GM21737 (cell line): ENCODE data around the gene TLCD2.
"Not testable (repeated sequence)": the region's sequence is repeated elsewhere in the genome, so short reads cannot be mapped to it uniquely, and the experiment has no call there.

ENCODE experiments used
- ATAC-seq: cut with Tn5 transposase; IDR thresholded peaks from one replicate; pipeline ENCODE4 v1.9.1; 2021; ENCODE audit warnings: mild to moderate bottlenecking, moderate library complexity; ENCODE audit not compliant: unreplicated experiment

The TLCD2 gene

GRCh38 chr17:1718362-1719165 lies 8.4 kb upstream of the TLCD2 start:
- ATAC-seq = no peak

GRCh38 chr17:1716912-1717695 lies 6.9 kb upstream of the TLCD2 start:
- peak; percentile 38 for ATAC-seq

DNA sequence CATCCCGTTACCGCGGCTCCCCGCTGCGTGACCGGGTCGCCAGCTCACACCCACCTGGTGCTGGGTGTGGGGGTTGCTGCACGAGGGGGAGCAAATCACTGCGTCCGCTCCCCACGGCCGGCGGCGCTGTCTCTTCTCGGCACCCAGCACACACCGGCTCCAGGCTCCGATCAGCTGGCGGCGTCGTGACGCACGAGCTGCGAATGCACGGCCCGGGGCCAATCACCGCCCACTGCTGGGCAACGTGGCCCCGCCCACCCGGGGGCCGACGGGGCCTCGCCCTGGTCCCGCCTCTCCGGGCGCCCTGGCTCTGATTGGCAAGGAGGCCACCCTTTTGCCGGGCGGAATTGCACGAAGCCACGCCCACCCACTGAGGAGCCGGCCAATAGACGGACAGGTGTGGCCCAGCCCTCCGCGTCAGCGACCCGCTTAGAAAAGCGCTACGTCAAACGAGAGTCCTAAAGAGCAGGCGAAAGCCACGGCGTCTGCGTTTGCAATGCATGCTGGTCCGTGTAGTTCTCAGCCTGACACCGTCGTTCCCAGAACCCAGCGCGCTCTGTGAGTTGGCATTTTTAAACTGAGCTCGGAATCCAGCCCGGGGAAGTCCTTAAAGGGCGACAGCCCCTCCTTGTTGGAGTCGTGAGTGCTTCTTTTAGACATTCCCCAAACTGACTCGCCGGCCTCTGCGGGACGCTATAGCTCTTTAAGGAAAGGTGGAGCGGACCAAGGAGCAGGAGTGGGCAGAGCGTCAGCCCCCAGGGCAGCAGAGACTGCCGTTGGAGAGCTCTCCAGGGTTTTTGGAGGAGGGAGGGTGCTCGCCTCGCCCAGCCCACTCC lies 6.1 kb upstream of the TLCD2 start:
- peak; percentile 72 for ATAC-seq

- ATAC-seq = no peak
Measured at GRCh38 chr17:1715803-1716075, 5.6 kb upstream of the TLCD2 start.

- ATAC-seq = no peak
Measured at GRCh38 chr17:1714980-1715802, 5.0 kb upstream of the TLCD2 start.

- ATAC-seq = no peak
Measured at GRCh38 chr17:1714427-1714979, 4.3 kb upstream of the TLCD2 start.

- no peak for ATAC-seq
Measured at GRCh38 chr17:1713878-1714426, 3.8 kb upstream of the TLCD2 start.

DNA sequence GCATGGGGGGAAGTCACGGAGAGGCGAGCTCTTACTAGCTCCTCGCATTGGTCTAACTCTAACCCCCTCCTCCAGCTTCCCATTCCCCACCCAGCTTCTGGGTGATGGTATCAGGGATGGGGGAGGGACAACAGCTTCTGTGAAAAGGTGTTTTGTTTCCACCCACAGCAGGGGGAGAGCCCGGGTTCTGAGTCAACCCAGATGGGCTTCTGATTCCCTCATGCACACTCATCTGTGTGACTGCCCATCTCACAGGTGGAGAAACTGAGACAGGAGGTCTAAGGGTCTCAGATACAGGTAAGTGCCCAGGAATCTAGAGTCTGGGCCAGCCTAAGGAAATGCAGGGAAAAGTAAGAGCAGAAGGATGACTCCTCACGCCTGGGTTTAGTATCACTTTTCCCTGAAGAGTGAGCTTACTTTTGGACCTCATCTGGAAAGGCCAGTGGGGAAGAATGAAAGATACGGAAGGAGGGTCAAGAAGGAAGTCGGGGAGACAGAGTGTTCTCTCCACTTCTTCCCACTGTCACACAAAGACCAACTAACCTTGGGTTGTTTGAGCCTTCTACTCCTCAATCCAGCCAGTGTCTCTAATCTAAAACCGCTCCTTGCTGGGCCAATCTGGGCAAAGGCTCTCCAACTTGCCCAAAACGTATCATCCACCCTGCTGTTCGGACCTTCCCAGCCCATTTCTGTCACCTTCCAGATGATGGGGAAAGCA lies 3.1 kb upstream of the TLCD2 start:
- no peak for ATAC-seq

DNA sequence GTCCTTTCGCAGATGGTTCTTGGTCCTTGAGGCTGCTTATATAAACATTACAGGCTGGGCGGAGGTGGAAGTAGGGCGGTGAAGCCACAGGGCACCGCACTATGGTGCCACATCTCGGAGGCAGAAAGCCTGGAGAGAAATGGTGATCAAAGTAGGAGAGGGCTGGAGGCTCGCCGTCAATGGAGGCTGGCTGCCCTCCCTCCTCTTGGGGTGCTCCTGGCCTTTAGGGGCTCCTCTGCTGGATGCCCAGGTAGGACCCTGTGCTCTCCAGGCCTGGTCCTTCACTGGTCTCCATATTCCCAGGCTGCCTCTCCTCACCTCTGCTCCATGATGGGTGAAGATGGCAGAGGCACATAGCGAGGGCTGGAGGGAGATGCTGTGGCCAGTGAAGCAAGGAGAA lies 2.1 kb upstream of the TLCD2 start:
- no peak for ATAC-seq

DNA sequence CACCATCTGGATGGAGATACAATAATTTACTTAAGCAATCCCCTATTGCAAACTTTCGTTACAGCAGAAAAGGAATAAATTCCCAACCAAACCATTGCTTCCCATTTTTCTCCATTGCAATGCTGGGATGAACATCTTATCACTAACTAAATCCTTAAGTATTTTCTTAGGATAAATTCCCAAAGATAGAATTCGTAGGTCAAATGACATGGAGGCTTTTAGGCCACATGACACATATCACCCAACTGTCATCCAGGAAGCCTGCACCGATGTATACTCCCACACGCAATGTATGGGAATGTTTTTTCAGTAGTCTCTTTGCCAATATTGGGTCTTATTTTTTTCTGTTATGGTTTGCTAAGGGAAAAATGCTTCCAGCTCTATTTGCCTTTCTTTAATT lies 1.6 kb upstream of the TLCD2 start:
- no peak for ATAC-seq

DNA sequence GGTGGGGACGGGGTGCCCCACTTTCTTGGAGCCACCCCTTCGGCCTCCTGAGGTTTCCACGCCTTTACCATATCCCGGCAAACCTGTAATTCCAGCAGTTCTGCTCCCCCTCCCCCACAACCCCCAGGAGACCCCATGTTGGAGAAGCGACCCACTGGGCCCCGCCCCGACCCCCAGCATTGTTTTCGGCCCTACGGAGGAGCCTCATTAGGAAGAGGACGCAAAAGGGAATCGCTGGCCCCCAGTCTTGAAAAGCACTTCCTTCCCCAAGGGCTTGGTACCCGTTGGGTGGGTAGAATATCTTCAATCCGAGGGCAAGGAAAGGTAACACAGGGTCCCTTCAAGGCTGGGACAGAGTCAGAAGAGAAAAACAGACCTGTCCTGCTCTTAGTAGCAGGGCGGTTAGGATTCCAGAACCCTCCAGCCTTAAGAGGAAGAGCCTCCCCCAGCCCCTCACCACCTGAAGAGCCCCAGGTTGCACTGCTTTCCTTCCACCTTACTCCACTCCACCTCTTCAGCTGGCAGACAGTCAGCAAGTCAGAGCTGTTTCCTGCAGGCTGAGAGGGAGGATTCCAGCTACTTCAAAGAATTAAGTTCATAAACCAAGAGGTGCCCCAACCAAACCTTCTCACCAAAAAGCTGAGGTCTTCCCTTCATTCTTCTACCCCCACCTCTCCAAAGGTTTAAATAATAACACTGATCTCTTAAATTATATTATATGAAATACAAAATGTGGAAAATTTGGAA lies 803 bp upstream of the TLCD2 start:
- no peak for ATAC-seq

DNA sequence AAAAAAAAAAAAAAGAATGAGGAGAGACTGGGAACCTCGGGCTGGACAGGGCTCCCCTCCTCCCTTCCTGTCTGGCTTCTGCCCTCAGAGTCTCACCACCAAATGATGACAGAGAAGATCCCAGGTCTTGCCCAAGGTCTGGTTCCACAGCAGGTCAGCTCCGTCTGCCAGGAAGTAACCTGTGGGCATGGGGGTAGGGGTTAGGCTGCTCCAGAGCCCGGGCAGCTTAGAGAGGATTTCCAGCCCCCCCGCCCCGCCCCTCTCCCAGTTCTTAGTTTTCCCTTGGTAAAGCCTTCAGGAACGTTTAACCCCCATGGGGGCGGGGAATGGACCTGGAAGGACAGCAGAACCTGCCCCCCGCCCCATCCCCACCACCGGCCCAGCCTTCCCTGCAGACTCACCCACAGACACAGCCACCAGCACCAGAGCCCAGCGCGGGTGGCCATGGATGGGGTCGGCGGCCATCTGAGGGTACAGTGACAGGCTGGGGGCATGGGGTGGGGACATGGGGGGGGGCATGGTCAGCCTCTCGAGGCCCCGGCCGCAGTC lies 700 bp downstream of the TLCD2 start:
- no peak for ATAC-seq

DNA sequence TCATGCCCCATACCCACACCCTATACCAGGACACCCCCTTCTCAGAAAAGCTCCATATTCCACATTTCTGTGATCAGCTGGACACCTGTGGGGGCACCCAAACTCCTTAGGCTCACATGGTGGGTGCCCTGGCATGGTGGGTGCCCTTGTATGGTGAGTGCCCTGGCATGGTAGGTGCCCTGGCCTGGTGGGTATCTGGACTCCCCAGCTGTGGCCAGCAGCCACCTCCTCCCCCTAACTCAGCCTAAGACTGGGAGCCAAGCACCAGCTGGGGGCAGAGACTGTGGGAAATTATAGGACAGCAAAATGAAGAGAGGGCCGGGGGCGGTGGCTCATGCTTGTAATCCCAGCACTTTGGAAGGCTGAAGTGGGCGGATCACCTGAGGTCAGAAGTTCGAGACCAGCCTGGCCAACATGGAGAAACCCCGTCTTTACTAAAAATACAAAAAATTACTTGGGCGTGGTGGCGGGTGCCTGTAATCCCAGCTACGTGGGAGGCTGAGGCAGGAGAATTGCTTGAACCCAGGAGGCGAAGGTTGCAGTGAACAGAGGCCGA lies 1.3 kb downstream of the TLCD2 start:
- ATAC-seq = not testable (repeated sequence)

GRCh38 chr17:1707107-1707506 lies 3.1 kb downstream of the TLCD2 start:
- ATAC-seq = no peak

DNA sequence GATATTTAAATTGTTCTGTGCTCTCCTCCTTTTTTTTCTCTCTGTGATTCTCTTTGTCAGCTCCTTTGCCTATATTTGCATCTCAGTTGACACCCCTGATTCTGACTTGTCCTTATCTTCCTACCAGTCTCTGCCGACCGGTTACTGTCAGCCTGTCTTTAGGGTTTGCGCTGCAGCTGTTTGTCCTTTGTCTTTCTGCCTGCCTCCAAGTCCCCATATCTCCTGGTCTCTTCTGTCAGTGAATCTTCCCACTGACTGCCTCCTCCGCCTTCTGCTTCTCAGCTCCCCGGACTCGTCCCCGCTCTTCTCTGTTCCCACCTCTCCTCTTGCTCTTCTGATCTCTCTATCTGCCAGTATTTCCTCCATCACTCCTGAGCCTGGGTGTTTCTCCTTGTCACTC lies 5.2 kb downstream of the TLCD2 start:
- ATAC-seq = no peak

DNA sequence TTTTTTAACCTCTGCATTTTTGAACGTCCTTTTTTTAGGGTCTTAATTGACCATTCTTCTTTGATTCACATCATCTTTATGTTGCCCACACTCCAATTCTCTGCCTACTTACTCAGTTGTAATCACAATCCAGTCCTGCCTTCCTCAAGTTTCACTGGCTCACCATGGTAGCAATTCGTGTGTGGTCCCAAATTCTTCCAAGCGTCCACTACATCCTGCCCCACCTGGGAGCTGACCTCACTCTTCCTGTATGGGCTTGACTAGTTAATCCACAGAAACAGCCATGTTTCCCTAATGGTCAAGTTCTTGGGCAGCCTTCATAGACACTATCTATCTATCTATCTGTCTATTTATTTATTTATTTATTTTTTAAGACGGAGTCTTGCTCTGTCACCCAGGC lies 7.1 kb downstream of the TLCD2 start:
- no peak for ATAC-seq

GRCh38 chr17:1699891-1700290 lies 10.3 kb downstream of the TLCD2 start:
- ATAC-seq = not testable (repeated sequence)

DNA sequence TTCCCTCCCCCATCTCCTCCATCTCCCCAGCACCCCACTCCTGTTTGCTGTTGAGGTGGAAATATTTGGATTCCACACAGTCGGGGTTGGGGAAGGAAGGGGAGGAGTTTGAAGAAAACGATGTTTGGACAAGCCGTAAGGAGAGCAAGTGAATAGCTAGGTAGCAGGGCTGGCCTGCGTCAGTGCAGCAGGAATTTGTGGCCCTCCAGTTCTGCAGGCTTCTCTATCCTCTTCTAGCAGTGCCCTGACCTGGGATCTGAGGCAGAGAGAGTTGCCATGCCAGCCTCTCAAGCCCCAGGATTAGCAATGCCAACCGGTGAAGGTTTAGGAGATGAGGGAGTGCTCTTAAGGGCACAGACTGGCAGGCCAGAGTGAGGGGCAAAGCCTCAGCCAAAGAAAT lies 12.5 kb downstream of the TLCD2 start:
- no peak for ATAC-seq
